Loucy (cell line): ENCODE results near the gene IRF2BPL.

Source experiments
- EZH2phosphoT487 ChIP-seq: fragments of 200-600 bp; IDR thresholded peaks from 2 replicates; pipeline ENCODE4 v1.6.1; 2018; ENCODE audit warnings: antibody characterized with exemption, mild to moderate bottlenecking, moderate library complexity, borderline replicate concordance
- TF ChIP-seq, protein P1 (sequence below): fragments of 200-600 bp; sonication (generic); conservative IDR thresholded peaks from 2 replicates; pipeline ENCODE4 v1.5.1; 2014; ENCODE audit warnings: mild to moderate bottlenecking, antibody characterized with exemption, low read length

DNA sequence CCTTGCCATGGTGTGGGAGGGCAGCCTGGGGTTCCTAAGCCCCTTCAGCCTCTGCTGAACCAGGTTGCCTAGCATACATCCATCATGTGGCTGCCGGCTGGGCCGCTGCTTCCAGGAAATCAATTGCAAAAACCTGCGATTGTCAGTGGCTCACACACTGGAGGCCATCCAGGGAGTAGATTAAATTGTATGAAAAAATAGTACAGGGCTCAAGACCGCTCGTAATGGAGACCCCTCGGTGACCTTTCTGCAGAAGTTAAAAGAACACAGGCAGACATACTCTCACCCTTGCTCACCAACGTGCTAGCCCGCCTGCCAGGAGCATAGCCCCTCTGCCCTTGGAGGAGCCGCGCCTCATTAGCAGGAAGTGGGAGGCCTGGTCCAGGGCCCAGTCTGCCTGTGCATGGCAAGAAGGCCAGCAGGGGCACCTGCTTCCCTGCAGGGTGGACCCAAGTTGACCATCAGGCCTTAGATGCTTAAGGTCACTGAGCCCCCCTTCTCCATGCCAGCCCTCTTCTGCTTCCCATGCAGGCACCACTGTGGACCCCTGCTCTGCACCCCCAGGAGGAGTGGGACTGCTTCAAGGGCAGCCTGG is 38.2 kb upstream of the IRF2BPL start:
- TF ChIP-seq, protein P1, sequence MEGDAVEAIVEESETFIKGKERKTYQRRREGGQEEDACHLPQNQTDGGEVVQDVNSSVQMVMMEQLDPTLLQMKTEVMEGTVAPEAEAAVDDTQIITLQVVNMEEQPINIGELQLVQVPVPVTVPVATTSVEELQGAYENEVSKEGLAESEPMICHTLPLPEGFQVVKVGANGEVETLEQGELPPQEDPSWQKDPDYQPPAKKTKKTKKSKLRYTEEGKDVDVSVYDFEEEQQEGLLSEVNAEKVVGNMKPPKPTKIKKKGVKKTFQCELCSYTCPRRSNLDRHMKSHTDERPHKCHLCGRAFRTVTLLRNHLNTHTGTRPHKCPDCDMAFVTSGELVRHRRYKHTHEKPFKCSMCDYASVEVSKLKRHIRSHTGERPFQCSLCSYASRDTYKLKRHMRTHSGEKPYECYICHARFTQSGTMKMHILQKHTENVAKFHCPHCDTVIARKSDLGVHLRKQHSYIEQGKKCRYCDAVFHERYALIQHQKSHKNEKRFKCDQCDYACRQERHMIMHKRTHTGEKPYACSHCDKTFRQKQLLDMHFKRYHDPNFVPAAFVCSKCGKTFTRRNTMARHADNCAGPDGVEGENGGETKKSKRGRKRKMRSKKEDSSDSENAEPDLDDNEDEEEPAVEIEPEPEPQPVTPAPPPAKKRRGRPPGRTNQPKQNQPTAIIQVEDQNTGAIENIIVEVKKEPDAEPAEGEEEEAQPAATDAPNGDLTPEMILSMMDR, result no peak
- TF ChIP-seq EZH2phosphoT487, result no peak
